HFFc6 (cell line): ENCODE results near the gene ANKRD40CL. TPM values are rescaled to one million over a fixed set of nuclear protein-coding genes. Genes with fewer than 3 reads are reported as not detected.

ENCODE experiments used
- DNase-seq: peaks from one replicate; pipeline ENCODE4 v3.0.0-alpha.2; 2018
- H3K27ac Mint-ChIP-seq: 2 replicates; pipeline ENCODE4 v1.8.0; 2020; ENCODE audit warnings: mild to moderate bottlenecking, mixed read lengths
- H3K27me3 Mint-ChIP-seq: 2 replicates; pipeline ENCODE4 v1.8.0; 2021; ENCODE audit warnings: mild to moderate bottlenecking, moderate library complexity, mixed read lengths; ENCODE audit not compliant: insufficient read depth
- H3K36me3 Mint-ChIP-seq: 2 replicates; pipeline ENCODE4 v1.8.0; 2021; ENCODE audit warnings: low read depth, mixed read lengths
- H3K4me1 Mint-ChIP-seq: 2 replicates; pipeline ENCODE4 v1.8.0; 2020; ENCODE audit warnings: low read depth, mixed read lengths
- H3K4me3 Mint-ChIP-seq: 2 replicates; pipeline ENCODE4 v1.8.0; 2020; ENCODE audit warnings: mild to moderate bottlenecking, moderate library complexity, mixed read lengths
- H3K9me3 Mint-ChIP-seq: 2 replicates; pipeline ENCODE4 v1.8.0; 2020; ENCODE audit warnings: mild to moderate bottlenecking, mixed read lengths
- CTCF ChIP-seq: fragments of 200-600 bp; sonication (generic); IDR thresholded peaks from 2 replicates; pipeline ENCODE4 v1.5.0; 2021; ENCODE audit warnings: antibody characterized with exemption, mild to moderate bottlenecking
- total RNA-seq, 6 experiments: library from RNA; stranded (reverse); fragmentation: NEBNext Ultra II Directional; extraction: Animal tissue kit (Norgen Biotek cat#: 25700); gene quantifications; 2 replicates in 1 of 6; 3 replicates in 5 of 6; pipeline ENCODE4 v1.2.3, GENCODE V29; 2021

ANKRD40CL gene
- total RNA-seq, 6 experiments from 2014 or later: not detected

DNA sequence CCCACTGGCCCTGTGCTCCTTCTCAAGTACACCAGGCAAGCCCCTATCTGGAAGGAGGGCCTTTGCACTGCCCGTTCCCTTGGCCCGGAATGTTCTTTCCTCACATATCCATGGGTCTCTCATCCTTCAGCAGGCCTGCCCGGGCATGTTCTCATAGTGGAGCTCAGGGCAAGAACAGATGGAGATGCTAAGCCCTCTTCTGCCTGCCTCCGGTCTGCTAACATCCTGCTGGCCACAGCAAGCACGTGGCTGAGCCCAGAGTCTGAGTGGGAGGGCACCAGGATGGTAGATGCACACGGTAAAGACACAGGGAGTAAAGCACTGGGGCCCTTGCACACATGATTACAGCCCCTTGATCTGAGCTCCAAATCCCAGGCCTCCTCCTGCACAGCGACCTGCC, 19.8 kb upstream of the ANKRD40CL start:
- Mint-ChIP-seq H3K4me1 (peaks cover 32% of the 10 kb centered on the region), H3K9me3 (no peaks in the 10 kb centered on the region), H3K27me3 (peaks cover 7% of the 10 kb centered on the region), H3K27ac (peak overlapping the region; percentile 43; the same call in 1 of the 2 replicates), H3K36me3 (no peaks in the 10 kb centered on the region), H3K4me3 (no peak overlapping the region)
- no peak for TF ChIP-seq CTCF
- DNase-seq: no peak

GRCh38 chr17:50785946-50786570, 18.7 kb upstream of the ANKRD40CL start:
- no peak overlapping the region for H3K4me3 Mint-ChIP-seq
- peak; percentile 33 for DNase-seq
- no peaks in the 10 kb centered on the region for H3K9me3 Mint-ChIP-seq
- peaks cover 7% of the 10 kb centered on the region for H3K27me3 Mint-ChIP-seq
- H3K4me1 Mint-ChIP-seq: peaks cover 37% of the 10 kb centered on the region
- peak overlapping the region; percentile 25; the same call in 1 of the 2 replicates for H3K27ac Mint-ChIP-seq
- H3K36me3 Mint-ChIP-seq: no peaks in the 10 kb centered on the region
- no peak for TF ChIP-seq CTCF

DNA sequence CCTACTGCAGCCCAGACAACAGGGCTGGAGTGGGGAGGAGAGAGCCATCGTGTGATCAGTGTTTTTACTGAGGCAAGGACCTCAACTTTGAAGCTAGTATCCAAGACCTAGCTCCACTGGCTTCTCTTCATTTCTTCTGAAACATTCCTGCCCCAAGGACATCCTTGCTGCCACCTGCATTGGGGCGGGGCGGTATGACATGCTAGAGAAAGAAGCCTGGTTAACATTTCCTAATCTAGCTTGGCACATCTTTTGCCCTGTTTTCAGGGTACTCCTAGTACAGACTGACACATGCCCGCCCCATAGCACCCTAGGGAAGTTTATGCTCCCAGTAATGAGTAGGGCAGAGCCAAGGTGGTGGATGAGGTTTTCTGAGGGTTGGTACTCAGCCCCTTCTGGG, 17.8 kb upstream of the ANKRD40CL start:
- Mint-ChIP-seq H3K9me3 (no peaks in the 10 kb centered on the region), H3K4me3 (no peak overlapping the region), H3K4me1 (peaks cover 33% of the 10 kb centered on the region), H3K36me3 (no peaks in the 10 kb centered on the region), H3K27ac (no peak overlapping the region), H3K27me3 (peaks cover 7% of the 10 kb centered on the region)
- TF ChIP-seq CTCF: no peak
- DNase-seq: no peak

DNA sequence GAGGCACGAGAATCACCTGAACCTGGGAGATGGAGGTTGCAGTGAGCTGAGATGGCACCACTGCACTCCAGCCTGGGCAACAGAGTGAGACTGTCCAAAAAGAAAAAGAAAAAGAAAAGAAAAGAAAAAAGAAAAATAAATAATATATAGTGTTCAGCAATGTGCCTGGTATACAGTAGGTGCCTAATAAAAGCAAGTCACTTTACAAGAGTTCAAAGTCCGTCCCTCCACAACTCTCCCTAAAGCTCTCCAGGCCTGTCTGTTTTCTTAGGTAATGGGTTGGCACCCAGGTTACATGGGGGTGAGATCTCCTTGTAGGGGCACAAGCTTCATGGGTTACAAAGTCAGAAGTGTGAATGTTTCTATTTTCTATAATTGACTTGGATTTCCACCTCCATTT, 16.6 kb upstream of the ANKRD40CL start:
- Mint-ChIP-seq H3K36me3 (no peaks in the 10 kb centered on the region), H3K4me1 (peaks cover 31% of the 10 kb centered on the region), H3K27ac (no peak overlapping the region), H3K9me3 (no peaks in the 10 kb centered on the region), H3K27me3 (peaks cover 7% of the 10 kb centered on the region), H3K4me3 (no peak overlapping the region)
- TF ChIP-seq CTCF: no peak
- DNase-seq: no peak

GRCh38 chr17:50783193-50783660, 15.9 kb upstream of the ANKRD40CL start:
- peaks cover 7% of the 10 kb centered on the region for H3K27me3 Mint-ChIP-seq

More at GRCh38 chr17:50783193-50783660, 15.9 kb upstream of the ANKRD40CL start:
- Mint-ChIP-seq H3K27ac (no peak overlapping the region), H3K4me1 (peaks cover 31% of the 10 kb centered on the region), H3K9me3 (no peaks in the 10 kb centered on the region), H3K36me3 (no peaks in the 10 kb centered on the region), H3K4me3 (no peak overlapping the region)
- DNase-seq: peak; percentile 80
- TF ChIP-seq CTCF: peak; percentile 99
